NOMO-1 treated with DMSO at 0.1 percent for 48 hours (cell line): ENCODE data around the gene ATP6V1E1.

ENCODE experiments used
- DNase-seq: peaks from one replicate; lab custom pipeline; 2025; ENCODE audit not compliant: unreplicated experiment; lab: John Stamatoyannopoulos, UW

The ATP6V1E1 gene

DNA sequence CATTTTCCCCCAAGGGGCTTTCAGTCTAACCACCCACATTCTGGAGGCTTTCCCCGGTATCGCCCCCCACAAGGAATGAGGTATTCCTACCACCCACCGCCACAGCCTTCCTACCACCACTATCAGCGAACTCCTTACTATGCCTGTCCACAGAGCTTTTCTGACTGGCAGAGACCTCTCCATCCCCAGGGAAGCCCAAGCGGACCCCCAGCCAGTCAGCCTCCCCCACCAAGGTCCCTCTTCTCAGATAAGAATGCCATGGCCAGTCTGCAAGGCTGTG, 79.9 kb downstream of the ATP6V1E1 start:
- DNase-seq: no peak

DNA sequence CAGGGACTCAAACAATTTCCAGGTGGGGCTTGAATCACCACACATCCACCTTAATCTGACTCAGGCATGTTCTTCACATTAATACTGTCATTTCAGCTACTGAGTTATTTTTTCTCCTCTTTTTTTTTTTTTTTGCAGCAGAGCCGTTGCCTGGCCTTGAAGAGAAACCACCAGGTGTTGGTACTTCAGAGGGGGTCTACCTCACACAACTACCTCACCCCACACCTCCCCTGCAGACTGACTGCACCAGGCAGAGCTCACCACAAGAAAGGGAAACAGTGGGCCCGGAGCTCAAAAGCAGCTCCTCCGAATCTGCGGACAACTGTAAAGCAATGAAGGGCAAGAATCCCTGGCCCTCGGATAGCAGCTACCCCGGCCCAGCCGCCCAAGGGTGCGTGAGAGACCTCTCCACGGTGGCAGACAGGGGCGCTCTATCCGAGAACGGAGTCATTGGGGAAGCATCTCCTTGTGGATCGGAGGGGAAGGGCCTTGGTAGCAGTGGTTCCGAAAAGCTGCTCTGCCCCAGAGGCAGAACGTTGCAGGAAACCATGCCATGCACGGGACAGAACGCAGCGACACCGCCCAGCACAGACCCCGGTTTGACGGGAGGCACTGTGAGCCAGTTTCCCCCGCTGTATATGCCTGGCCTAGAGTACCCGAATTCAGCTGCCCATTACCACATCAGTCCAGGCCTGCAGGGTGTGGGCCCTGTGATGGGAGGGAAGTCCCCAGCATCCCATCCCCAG, 80.4 kb downstream of the ATP6V1E1 start:
- no peak for DNase-seq

DNA sequence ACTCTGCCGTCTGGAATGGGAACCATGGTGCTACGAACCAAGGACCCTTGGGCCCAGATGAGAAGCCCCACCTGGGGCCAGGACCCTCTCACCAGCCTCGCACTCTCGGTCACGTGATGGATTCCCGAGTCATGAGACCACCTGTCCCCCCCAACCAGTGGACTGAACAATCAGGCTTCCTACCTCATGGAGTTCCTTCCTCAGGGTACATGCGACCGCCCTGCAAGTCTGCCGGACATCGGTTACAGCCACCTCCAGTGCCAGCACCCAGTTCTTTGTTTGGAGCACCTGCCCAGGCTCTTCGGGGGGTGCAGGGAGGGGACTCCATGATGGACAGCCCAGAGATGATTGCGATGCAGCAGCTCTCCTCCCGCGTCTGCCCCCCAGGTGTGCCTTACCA, 86.1 kb downstream of the ATP6V1E1 start:
- DNase-seq: no peak
